ENCODE measurements around the gene PRSS27.
"Not testable (repeated sequence)": the region's sequence is repeated elsewhere in the genome, so short reads cannot be mapped to it uniquely, and the experiment has no call there.

The PRSS27 gene

GRCh38 chr16:2675714-2676113 is 44.3 kb downstream of the PRSS27 start:
- DNase-seq (ENCODE audit: low read depth) = peak; percentile 23

DNA sequence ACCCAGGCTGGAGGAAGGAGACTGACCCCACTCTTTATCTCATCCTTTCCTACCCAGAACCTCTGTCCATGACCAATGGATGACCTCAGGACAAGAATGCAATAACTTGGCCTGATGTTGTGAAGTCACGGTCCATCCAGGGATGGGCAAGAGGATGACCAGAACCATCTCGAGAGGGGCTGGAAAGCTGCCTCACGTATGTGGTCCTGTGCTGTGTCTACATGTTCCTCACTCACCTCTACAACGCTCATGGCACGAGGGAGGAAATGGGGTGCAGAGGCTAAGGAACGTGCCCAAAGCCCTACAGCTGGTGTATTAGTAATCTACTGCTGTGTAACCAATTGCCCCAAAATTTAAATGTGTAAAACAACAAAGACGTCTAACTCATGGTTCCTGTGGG is 45.0 kb downstream of the PRSS27 start:
- H3K4me3 ChIP-seq (ENCODE audit: low read depth, low read length) = no peak overlapping the region
- DNase-seq (ENCODE audit: low read depth) = no peak
- no peak for TF ChIP-seq MYC (IDR thresholded peaks at IDR 0.05; ENCODE audit: low read depth, low read length)
- TF ChIP-seq, protein P1, sequence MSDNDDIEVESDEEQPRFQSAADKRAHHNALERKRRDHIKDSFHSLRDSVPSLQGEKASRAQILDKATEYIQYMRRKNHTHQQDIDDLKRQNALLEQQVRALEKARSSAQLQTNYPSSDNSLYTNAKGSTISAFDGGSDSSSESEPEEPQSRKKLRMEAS (IDR thresholded peaks at IDR 0.05; ENCODE audit: low read depth, low read length) = no peak
- no peak for TF ChIP-seq POLR2A (IDR thresholded peaks at IDR 0.05; ENCODE audit: extremely low read depth, insufficient read length)
- TF ChIP-seq CTCF (IDR thresholded peaks at IDR 0.05; ENCODE audit: low read depth, low read length) = no peak

More at GRCh38 chr16:2675714-2676113, 44.3 kb downstream of the PRSS27 start:
- TF ChIP-seq, protein P1 (IDR thresholded peaks at IDR 0.05; ENCODE audit: low read depth, low read length) = no peak
- no peak for TF ChIP-seq MYC (IDR thresholded peaks at IDR 0.05; ENCODE audit: low read depth, low read length)
- no peak for TF ChIP-seq CTCF (IDR thresholded peaks at IDR 0.05; ENCODE audit: low read depth, low read length)
- no peak for TF ChIP-seq POLR2A (IDR thresholded peaks at IDR 0.05; ENCODE audit: extremely low read depth, insufficient read length)
- no peak overlapping the region for H3K4me3 ChIP-seq (ENCODE audit: low read depth, low read length)

DNA sequence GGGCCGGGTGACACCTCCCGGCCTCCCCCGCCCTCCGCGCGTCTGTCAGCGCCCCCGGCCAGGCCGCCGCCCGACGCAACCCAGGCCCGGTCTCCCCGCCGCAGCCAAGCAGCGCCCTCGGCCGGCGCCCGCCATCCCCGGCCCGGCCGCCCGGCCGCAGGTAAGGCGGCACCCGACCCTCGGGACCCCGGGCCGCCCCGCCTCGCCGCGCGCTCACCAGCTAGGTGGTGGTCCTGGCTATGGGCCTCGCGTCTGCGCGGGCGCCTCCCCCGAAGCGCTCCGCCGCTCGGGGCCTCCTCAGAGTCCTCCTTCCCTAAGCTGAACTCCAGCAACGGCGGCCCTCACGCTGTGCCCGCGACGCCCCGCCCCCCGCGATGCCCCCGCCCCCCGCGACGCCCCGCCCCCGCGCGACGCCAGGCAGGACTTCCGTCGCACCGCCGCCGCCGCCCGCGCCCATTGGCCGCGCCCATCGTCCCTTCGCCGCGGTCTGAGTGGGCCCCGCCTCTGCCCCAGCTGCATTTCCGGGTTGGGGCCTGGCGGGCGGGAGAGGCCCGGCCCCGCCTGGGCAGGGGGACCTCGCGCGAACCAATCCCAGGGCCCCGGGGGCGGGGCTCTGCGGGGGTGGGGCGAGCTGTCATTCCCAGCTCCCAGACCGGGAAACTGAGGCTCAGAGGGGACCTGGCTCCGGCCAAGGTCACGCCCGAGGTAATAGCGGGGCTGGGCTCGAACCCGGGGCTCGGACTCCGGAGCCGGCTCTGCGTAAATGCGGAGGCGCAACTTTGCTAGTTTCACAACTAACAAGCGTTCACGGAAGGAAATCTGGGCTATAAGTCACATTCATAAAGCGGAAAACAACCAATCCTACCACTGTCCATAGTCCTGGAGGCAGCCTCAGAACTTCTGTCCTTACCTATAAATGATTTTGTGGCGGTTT is 46.7 kb downstream of the PRSS27 start:
- DNase-seq (ENCODE audit: low read depth) = peak; percentile 95
- TF ChIP-seq POLR2A (IDR thresholded peaks at IDR 0.05; ENCODE audit: extremely low read depth, insufficient read length) = peak; percentile 54
- no peak; the same call in 1 of the 2 replicates for TF ChIP-seq MYC (IDR thresholded peaks at IDR 0.05; ENCODE audit: low read depth, low read length)
- peak overlapping the region; percentile 66 for H3K4me3 ChIP-seq (ENCODE audit: low read depth, low read length)

DNA sequence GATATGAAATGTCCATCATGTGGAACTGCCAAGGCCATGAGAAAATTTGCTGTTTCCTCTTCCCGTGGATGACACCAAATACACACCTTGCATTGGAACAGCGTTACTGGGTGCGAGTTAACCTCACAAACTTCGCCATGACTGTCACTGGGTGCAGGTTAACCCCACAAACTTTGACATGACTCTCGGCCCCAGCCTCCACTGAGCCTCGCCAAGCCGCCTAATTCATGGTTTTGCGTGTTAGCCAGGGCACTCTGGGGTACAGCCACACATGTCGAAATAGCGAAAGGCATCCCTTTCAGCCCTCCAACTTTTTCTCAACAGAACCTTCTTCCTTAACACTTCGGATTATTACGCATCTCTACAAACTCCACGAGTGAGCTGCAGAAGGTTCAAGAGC is 48.3 kb downstream of the PRSS27 start:
- peak overlapping the region; percentile 62 for H3K4me3 ChIP-seq (ENCODE audit: low read depth, low read length)

GRCh38 chr16:2671193-2671592 is 48.8 kb downstream of the PRSS27 start:
- not testable (repeated sequence) for DNase-seq (ENCODE audit: low read depth); H3K4me3 ChIP-seq (ENCODE audit: low read depth, low read length)
- peak; percentile 37 for TF ChIP-seq CTCF (IDR thresholded peaks at IDR 0.05; ENCODE audit: low read depth, low read length)

More for the DNA sequence above, 48.3 kb downstream of the PRSS27 start:
- TF ChIP-seq MYC (IDR thresholded peaks at IDR 0.05; ENCODE audit: low read depth, low read length) = no peak
- no peak for TF ChIP-seq POLR2A (IDR thresholded peaks at IDR 0.05; ENCODE audit: extremely low read depth, insufficient read length)
- no peak for TF ChIP-seq CTCF (IDR thresholded peaks at IDR 0.05; ENCODE audit: low read depth, low read length)
- TF ChIP-seq, protein P1 (IDR thresholded peaks at IDR 0.05; ENCODE audit: low read depth, low read length) = no peak
- no peak for DNase-seq (ENCODE audit: low read depth)

DNA sequence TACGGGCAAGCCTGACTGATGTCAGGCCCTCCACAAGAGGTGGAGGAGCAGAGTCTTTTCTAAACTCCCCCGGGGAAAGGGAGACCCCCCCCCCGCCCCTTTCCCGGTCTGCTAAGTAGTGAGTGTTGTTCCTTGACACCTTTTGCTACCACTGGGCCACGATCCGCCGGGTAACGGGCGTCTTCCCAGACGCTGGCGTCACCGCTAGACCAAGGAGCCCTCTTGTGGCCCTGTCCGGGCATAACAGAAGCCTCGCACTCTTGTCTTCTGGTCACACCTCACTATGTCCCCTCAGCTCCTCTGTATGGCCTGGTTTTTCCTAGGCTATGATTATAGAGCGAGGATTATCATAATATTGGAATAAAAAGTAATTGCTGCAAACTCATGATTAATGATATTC is 50.0 kb downstream of the PRSS27 start:
- peak; percentile 37 for DNase-seq (ENCODE audit: low read depth)
- TF ChIP-seq CTCF (IDR thresholded peaks at IDR 0.05; ENCODE audit: low read depth, low read length) = peak; percentile 38
- H3K4me3 ChIP-seq (ENCODE audit: low read depth, low read length) = not testable (repeated sequence)

GRCh38 chr16:2669587-2669986 is 50.4 kb downstream of the PRSS27 start:
- H3K4me3 ChIP-seq (ENCODE audit: low read depth, low read length); DNase-seq (ENCODE audit: low read depth): not testable (repeated sequence)

DNA sequence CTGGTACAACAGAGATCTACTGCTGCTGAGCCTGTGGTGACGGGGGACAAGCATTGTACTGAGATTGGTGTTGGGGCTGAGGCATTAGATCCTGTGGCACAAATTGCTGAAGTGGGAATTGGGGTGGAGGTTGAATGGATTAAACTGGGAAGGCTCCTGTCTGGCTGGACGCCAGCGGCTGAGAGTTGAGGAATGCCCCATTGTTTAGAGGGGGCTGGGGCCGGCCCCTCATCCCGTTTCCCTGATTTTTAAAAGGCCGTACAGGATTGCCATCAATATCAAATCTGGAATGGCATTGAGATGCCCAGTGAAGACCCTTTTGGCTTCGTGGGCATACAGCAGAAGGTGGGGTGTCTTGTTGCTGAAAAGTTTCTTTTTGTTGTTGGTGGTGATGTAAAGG is 53.4 kb downstream of the PRSS27 start:
- not testable (repeated sequence) for DNase-seq (ENCODE audit: low read depth)

More for the DNA sequence above, 53.4 kb downstream of the PRSS27 start:
- H3K4me3 ChIP-seq (ENCODE audit: low read depth, low read length) = not testable (repeated sequence)

Measured in NB4 (cell line).